H1 (cell line): ENCODE results near the gene SRCIN1. TPM values are rescaled to one million over a fixed set of nuclear protein-coding genes. Genes with fewer than 3 reads are reported as not detected.
A peak's percentile ranks its signal among the peaks of the same experiment; 100 is the strongest.

Experiments
- BCL11A ChIP-seq, 2 experiments: IDR thresholded peaks; one replicate each; pipeline ENCODE4 v1.6.1; 2011; ENCODE audit warnings: low read depth in 2 of 2, low read length in 2 of 2, mild to moderate bottlenecking in 2 of 2
- BRCA1 ChIP-seq: IDR thresholded peaks from 2 replicates; pipeline ENCODE4 v1.6.1; 2012; ENCODE audit warnings: low read depth, low read length, improper control_type of control experiment
- CEBPB ChIP-seq: IDR thresholded peaks from 2 replicates; pipeline ENCODE4 v1.6.1; 2012; ENCODE audit warnings: low read depth, low read length
- KDM1A ChIP-seq: fragments of 200-600, 300-600 bp; sonication (generic); IDR thresholded peaks from 2 replicates; pipeline ENCODE4 v1.7.1; 2016; ENCODE audit warnings: mild to moderate bottlenecking, low read length, borderline replicate concordance
- POLR2A ChIP-seq, 2 experiments: IDR thresholded peaks; 1 replicate in 1 of 2; 2 replicates in 1 of 2; pipeline ENCODE4 v1.6.1; 2011; ENCODE audit warnings: low read depth in 2 of 2, low read length in 2 of 2, mild to moderate bottlenecking in 2 of 2; ENCODE audit errors: control extremely low read depth in 1 of 2
- SRF ChIP-seq: IDR thresholded peaks from 2 replicates; pipeline ENCODE4 v1.6.1; 2011; ENCODE audit warnings: mild to moderate bottlenecking, low read depth, low read length, moderate library complexity
- YY1 ChIP-seq: IDR thresholded peaks from 2 replicates; pipeline ENCODE4 v1.6.1; 2011; ENCODE audit warnings: low read depth, mild to moderate bottlenecking, low read length
- polyA plus RNA-seq, 7 experiments: library from polyadenylated mRNA; depleted of rRNA in 3 of 7; stranded (reverse) in 5 of 7; unstranded in 2 of 7; fragments of >200 nt in 5 of 7; fragments of 200-250 nt in 2 of 7; gene quantifications; 1 replicate in 5 of 7; 2 replicates in 1 of 7; 4 replicates in 1 of 7; pipeline versions ENCODE4 v1.2.1 to v1.2.3, GENCODE V29; 2011 to 2013; ENCODE audit warnings: missing spikeins in 2 of 7, mixed read lengths in 2 of 7
- total RNA-seq: library from RNA; stranded (reverse); fragmentation: NEBNext Ultra II Directional; extraction: Animal tissue kit (Norgen Biotek cat#: 25700); gene quantifications from 2 replicates; pipeline ENCODE4 v1.2.1, GENCODE V29; 2021
- TF ChIP-seq, protein P1 (sequence below): fragments of 300-600 bp; sonication (generic); IDR thresholded peaks from 2 replicates; pipeline ENCODE4 v1.7.1; 2012; ENCODE audit warnings: low read length, moderate library complexity, mild to moderate bottlenecking, inconsistent platforms; ENCODE audit not compliant: insufficient replicate concordance
- TF ChIP-seq, protein P2 (sequence below): IDR thresholded peaks from 2 replicates; pipeline ENCODE4 v1.6.1; 2011; ENCODE audit warnings: low read length, improper control_type of control experiment

SRCIN1 gene
- total and polyA plus RNA-seq, 2 of the 8 experiments (the other 6 are each of a cell fraction or from before 2014, with no cell fraction given), result 2.8 to 3.8 TPM

- TF ChIP-seq, protein P1, sequence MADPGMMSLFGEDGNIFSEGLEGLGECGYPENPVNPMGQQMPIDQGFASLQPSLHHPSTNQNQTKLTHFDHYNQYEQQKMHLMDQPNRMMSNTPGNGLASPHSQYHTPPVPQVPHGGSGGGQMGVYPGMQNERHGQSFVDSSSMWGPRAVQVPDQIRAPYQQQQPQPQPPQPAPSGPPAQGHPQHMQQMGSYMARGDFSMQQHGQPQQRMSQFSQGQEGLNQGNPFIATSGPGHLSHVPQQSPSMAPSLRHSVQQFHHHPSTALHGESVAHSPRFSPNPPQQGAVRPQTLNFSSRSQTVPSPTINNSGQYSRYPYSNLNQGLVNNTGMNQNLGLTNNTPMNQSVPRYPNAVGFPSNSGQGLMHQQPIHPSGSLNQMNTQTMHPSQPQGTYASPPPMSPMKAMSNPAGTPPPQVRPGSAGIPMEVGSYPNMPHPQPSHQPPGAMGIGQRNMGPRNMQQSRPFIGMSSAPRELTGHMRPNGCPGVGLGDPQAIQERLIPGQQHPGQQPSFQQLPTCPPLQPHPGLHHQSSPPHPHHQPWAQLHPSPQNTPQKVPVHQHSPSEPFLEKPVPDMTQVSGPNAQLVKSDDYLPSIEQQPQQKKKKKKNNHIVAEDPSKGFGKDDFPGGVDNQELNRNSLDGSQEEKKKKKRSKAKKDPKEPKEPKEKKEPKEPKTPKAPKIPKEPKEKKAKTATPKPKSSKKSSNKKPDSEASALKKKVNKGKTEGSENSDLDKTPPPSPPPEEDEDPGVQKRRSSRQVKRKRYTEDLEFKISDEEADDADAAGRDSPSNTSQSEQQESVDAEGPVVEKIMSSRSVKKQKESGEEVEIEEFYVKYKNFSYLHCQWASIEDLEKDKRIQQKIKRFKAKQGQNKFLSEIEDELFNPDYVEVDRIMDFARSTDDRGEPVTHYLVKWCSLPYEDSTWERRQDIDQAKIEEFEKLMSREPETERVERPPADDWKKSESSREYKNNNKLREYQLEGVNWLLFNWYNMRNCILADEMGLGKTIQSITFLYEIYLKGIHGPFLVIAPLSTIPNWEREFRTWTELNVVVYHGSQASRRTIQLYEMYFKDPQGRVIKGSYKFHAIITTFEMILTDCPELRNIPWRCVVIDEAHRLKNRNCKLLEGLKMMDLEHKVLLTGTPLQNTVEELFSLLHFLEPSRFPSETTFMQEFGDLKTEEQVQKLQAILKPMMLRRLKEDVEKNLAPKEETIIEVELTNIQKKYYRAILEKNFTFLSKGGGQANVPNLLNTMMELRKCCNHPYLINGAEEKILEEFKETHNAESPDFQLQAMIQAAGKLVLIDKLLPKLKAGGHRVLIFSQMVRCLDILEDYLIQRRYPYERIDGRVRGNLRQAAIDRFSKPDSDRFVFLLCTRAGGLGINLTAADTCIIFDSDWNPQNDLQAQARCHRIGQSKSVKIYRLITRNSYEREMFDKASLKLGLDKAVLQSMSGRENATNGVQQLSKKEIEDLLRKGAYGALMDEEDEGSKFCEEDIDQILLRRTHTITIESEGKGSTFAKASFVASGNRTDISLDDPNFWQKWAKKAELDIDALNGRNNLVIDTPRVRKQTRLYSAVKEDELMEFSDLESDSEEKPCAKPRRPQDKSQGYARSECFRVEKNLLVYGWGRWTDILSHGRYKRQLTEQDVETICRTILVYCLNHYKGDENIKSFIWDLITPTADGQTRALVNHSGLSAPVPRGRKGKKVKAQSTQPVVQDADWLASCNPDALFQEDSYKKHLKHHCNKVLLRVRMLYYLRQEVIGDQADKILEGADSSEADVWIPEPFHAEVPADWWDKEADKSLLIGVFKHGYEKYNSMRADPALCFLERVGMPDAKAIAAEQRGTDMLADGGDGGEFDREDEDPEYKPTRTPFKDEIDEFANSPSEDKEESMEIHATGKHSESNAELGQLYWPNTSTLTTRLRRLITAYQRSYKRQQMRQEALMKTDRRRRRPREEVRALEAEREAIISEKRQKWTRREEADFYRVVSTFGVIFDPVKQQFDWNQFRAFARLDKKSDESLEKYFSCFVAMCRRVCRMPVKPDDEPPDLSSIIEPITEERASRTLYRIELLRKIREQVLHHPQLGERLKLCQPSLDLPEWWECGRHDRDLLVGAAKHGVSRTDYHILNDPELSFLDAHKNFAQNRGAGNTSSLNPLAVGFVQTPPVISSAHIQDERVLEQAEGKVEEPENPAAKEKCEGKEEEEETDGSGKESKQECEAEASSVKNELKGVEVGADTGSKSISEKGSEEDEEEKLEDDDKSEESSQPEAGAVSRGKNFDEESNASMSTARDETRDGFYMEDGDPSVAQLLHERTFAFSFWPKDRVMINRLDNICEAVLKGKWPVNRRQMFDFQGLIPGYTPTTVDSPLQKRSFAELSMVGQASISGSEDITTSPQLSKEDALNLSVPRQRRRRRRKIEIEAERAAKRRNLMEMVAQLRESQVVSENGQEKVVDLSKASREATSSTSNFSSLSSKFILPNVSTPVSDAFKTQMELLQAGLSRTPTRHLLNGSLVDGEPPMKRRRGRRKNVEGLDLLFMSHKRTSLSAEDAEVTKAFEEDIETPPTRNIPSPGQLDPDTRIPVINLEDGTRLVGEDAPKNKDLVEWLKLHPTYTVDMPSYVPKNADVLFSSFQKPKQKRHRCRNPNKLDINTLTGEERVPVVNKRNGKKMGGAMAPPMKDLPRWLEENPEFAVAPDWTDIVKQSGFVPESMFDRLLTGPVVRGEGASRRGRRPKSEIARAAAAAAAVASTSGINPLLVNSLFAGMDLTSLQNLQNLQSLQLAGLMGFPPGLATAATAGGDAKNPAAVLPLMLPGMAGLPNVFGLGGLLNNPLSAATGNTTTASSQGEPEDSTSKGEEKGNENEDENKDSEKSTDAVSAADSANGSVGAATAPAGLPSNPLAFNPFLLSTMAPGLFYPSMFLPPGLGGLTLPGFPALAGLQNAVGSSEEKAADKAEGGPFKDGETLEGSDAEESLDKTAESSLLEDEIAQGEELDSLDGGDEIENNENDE, result no peak
- TF ChIP-seq BCL11A (IDR thresholded peaks at IDR 0.05; ENCODE audit: low read depth in 2 of 2, low read length in 2 of 2) (no peak), BRCA1 (no peak), SRF (0 out of 2 replicates have a peak, but pooled peaks have one; percentile 2), KDM1A (no peak), POLR2A (IDR thresholded peaks at IDR 0.05; ENCODE audit: control extremely low read depth in 1 of 2, low read depth in 2 of 2, low read length in 2 of 2) (no peak), CEBPB (no peak), YY1 (peak; percentile 80)
- TF ChIP-seq, protein P2, sequence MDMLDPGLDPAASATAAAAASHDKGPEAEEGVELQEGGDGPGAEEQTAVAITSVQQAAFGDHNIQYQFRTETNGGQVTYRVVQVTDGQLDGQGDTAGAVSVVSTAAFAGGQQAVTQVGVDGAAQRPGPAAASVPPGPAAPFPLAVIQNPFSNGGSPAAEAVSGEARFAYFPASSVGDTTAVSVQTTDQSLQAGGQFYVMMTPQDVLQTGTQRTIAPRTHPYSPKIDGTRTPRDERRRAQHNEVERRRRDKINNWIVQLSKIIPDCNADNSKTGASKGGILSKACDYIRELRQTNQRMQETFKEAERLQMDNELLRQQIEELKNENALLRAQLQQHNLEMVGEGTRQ, result no peak
Measured at GRCh38 chr17:38563362-38564253, 42.1 kb downstream of the SRCIN1 start (continued).
